GM10266 (cell line): ENCODE data around the gene KLK11.

Experiments used
- DNase-seq: peaks from one replicate; pipeline ENCODE4 v3.0.0; 2012; ENCODE audit errors: extremely low spot score
- TF ChIP-seq, protein P1 (sequence below): IDR thresholded peaks from 2 replicates; pipeline ENCODE4 v1.5.1; 2012; ENCODE audit warnings: mild to moderate bottlenecking, low read depth; ENCODE audit not compliant: control insufficient read depth, insufficient read depth; ENCODE audit errors: missing control alignments

KLK11 gene

DNA sequence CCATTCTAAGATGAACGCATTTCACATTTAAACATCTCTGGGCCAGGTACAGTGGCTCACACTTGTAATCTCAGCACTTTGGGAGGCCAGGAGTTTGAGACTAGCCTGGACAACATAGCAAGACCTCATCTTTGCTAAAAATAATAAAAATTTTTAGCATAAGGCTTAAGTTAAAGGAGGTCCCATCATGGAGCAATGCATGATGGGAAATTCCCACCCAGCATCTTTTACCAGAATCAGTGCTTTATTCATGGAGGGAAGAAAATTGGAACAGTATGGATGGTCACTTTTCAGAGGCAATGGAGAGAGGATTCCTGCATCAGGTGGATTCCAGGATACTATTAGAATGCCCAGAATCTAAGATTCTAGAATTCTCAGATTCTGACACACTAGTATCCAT is 21.2 kb downstream of the KLK11 start:
- no peak for DNase-seq
- TF ChIP-seq, protein P1, sequence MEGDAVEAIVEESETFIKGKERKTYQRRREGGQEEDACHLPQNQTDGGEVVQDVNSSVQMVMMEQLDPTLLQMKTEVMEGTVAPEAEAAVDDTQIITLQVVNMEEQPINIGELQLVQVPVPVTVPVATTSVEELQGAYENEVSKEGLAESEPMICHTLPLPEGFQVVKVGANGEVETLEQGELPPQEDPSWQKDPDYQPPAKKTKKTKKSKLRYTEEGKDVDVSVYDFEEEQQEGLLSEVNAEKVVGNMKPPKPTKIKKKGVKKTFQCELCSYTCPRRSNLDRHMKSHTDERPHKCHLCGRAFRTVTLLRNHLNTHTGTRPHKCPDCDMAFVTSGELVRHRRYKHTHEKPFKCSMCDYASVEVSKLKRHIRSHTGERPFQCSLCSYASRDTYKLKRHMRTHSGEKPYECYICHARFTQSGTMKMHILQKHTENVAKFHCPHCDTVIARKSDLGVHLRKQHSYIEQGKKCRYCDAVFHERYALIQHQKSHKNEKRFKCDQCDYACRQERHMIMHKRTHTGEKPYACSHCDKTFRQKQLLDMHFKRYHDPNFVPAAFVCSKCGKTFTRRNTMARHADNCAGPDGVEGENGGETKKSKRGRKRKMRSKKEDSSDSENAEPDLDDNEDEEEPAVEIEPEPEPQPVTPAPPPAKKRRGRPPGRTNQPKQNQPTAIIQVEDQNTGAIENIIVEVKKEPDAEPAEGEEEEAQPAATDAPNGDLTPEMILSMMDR, result no peak

DNA sequence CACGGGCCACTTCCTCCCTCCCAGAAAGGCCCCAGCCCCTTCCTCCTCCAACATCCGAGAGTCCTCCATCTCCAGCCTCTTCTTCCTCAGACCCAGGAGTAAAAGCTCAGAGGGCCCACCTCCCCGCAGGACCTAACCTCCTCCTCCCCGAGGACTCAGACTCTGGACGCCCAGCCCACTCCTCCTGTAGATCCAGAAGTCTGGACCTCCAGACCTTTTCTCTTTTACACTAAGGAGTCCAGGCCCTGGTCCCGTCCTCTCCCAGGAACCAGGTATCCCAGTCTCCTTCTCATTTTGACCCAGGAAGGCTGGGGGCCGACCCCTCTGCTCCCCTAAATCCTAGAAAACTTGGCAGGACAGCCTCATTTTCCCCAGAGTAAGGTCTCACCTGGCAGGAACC is 23.1 kb downstream of the KLK11 start:
- no peak for DNase-seq
- TF ChIP-seq, protein P1, result no peak

DNA sequence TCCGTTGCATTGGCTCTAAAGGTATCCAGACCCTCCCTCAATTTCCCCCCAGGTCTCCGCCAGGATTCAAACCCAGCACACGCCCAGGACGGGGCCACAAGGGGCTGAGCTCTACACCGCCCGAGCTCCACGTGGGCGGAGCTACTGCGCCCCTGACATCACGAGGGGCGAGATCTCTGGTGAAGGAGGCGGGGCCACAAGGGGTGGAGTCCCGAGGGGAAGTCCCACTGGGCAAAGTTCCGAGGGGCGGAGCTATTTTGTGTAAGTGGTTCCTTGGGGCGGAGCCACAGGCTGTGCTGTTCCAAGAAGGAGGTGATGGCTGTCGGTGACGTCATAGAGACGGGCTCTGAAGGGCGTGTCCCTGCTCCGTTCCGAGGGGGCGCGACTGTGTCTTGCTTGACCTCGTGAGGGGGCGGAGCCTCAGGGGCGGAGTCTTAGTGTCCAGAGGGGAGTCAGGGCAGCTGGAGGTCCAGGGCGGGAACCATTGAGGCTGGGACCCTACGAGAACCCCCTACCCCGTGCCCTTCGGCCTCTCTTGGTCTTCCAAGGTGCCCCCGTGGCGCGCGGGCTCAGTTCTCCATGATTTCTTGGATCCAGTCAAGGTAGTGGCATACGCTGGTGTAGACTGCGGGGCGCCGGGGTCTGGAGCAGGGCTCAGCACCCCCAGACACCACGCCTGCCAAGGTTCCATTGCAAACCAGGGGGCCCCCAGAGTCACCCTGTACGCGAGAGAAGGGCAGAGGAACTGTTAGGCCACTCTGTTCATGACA is 23.7 kb downstream of the KLK11 start:
- TF ChIP-seq, protein P1, result no peak
- no peak for DNase-seq

DNA sequence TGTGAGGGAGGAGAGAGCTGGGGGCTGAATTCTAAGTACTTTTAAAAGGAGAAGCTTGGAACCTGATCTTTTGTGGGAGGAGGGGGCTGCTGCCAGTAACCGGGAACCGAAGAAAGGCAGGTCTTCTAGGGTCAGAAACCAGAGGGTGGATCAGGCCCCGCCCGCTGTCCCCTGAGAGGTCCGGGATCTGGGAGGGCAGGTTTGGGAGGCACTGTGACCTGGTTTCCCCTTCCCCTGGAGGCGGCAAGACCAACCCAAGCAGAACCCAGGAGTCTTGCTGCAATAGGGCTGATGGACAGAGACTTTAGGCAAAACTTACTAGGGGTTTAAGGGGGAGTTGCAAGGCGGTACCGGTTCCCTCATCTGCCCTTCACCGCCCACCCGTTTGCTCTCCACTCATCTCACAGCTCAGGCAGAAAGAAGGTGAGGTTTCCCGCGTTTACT is 24.3 kb downstream of the KLK11 start:
- DNase-seq, result no peak
- TF ChIP-seq, protein P1, result no peak

DNA sequence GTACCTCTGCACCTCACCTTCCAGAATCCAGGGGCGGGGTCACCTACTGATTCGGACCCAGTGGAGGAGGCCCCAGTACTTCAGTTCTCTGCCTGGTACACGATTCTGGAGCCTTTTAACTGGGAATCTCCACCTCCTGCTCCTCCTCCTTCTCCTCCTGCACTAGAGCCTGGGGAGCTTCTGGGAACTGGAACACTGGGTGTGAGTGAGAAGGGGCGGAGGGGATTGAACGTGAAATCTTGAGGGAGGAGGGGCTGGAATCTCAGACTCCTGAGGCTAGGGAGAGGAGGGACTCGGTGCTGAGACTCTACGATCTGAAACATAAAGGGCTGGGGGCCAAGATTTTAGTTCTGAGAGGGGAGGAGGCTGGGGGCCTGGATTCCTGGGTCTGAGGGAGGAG is 24.9 kb downstream of the KLK11 start, which contains the start of gene KLK8:
Gene KLK8 (minus strand): TSS at position 90 of the 400 bp plus-strand sequence. CDS start 437 bp downstream, outside the sequence.
- TF ChIP-seq, protein P1, result no peak
- DNase-seq, result no peak

DNA sequence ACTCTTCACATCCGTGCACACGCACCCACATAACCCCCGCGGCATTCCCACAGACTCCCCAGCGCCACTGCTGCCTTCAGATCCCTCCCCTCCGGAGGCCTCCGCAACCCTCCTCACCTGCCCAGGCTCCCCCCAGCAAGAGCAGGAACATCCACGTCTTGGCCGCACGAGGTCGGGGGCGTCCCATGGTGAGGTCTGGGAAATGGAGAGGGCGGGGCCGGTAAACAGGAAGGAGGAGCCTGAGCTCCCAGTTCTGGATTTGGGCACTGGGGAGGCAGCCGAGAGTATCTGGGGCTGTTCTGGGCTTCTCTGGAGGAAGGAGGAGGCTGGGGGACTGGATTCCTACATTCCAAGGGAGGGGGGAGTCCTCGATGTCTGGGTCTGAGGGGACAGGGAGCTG is 25.4 kb downstream of the KLK11 start:
- no peak for DNase-seq

DNA sequence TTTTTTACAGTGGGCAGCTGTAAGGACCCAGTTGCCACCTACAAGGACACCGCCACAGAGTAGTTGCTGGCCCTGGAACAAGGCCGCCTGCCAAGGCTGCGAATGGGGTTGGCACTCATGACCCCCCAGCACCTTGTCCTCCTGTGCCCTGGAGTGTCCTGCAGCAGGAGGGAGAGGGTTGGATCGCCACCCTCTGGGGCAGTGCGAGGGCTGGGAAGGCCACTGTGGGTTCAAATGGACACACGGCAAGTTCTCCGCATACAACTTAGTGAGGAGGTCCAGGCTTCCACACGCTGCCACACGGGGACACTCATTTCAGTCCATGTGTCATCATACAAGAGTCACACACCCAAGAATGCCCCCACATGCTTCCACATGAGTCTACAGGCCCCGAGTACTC is 26.0 kb downstream of the KLK11 start:
- no peak for DNase-seq
- TF ChIP-seq, protein P1, result no peak

More for the DNA sequence above, 25.4 kb downstream of the KLK11 start:
- TF ChIP-seq, protein P1, result no peak
